ENCODE measurements around the gene ATP1B2.
A peak's percentile ranks its signal among the peaks of the same experiment; 100 is the strongest.

ATP1B2 gene

DNA sequence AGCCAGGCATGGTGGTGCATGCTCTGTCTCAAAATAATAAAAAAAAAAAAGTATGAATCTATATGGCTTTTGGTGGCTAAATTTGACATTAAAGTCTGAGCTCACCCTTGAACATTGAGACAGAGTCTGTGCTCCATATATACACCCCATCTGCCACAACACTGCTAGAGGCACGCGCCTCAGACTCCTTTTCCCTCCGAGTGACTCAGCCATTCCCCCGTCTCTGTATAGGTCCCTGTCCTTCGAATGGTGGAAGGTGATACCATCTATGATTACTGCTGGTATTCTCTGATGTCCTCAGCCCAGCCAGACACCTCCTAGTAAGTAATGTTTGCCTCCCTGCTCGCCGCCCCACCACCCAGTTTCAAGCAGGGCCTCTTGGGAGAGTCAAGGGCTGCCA is 49.8 kb downstream of the ATP1B2 start:
- peaks cover 7% of the 10 kb centered on the region for H3K36me3 ChIP-seq (ENCODE audit: control insufficient read depth, insufficient read depth, low read length)
- no peak overlapping the region for H3K4me3 ChIP-seq (ENCODE audit: insufficient read depth, low read depth, low read length)
- H3K9me3 ChIP-seq (ENCODE audit: control insufficient read depth, low read length): no peaks in the 10 kb centered on the region
- H3K27ac ChIP-seq (ENCODE audit: insufficient read depth, low read depth, low read length, poor library complexity, severe bottlenecking): no peak overlapping the region
- H3K27me3 ChIP-seq (ENCODE audit: control insufficient read depth, insufficient read depth, low read length, poor library complexity, severe bottlenecking): no peaks in the 10 kb centered on the region
- peaks cover 8% of the 10 kb centered on the region for H3K4me1 ChIP-seq (ENCODE audit: control insufficient read depth, insufficient read depth, low read length)
- WGBS, 2 experiments: 96 to 100% methylated on average over 7 of the region's 7 CpGs

DNA sequence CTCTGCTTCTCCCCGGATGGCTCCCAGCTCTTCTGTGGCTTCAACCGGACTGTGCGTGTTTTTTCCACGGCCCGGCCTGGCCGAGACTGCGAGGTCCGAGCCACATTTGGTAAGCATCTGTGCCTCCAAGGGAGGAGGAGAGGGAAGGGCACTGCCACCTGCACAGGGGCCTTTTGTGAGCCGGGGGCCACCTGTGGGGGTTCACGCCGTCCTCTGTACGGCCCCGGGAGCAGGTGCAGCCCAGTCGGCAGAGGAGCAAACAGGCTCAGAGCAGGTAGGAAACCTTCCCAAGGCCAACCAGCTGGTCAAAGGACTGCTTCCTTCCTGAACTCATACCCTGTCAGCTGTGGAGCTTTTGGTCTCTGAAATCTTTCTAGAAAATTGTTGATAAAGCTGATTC is 51.0 kb downstream of the ATP1B2 start:
- H3K4me1 ChIP-seq (ENCODE audit: control insufficient read depth, insufficient read depth, low read length): peaks cover 13% of the 10 kb centered on the region
- H3K36me3 ChIP-seq (ENCODE audit: control insufficient read depth, insufficient read depth, low read length): peaks cover 7% of the 10 kb centered on the region
- H3K9me3 ChIP-seq (ENCODE audit: control insufficient read depth, low read length): no peaks in the 10 kb centered on the region
- H3K4me3 ChIP-seq (ENCODE audit: insufficient read depth, low read depth, low read length): no peak overlapping the region
- H3K27me3 ChIP-seq (ENCODE audit: control insufficient read depth, insufficient read depth, low read length, poor library complexity, severe bottlenecking): peaks cover 7% of the 10 kb centered on the region
- H3K27ac ChIP-seq (ENCODE audit: insufficient read depth, low read depth, low read length, poor library complexity, severe bottlenecking): no peak overlapping the region
- 96% methylated on average over 14 of the region's 14 CpGs for WGBS, 2 experiments

- H3K36me3 ChIP-seq (ENCODE audit: control insufficient read depth, insufficient read depth, low read length): peaks cover 7% of the 10 kb centered on the region
- no peak overlapping the region for H3K4me3 ChIP-seq (ENCODE audit: insufficient read depth, low read depth, low read length)
- no peak overlapping the region for H3K27ac ChIP-seq (ENCODE audit: insufficient read depth, low read depth, low read length, poor library complexity, severe bottlenecking)
- 92 to 93% methylated on average over 13 of the region's 13 CpGs for WGBS, 2 experiments
- no peaks in the 10 kb centered on the region for H3K9me3 ChIP-seq (ENCODE audit: control insufficient read depth, low read length)
- peaks cover 22% of the 10 kb centered on the region for H3K4me1 ChIP-seq (ENCODE audit: control insufficient read depth, insufficient read depth, low read length)
- peaks cover 7% of the 10 kb centered on the region for H3K27me3 ChIP-seq (ENCODE audit: control insufficient read depth, insufficient read depth, low read length, poor library complexity, severe bottlenecking)
These were observed 52.0 kb downstream of the ATP1B2 start for GRCh38 chr17:7702776-7703175.

DNA sequence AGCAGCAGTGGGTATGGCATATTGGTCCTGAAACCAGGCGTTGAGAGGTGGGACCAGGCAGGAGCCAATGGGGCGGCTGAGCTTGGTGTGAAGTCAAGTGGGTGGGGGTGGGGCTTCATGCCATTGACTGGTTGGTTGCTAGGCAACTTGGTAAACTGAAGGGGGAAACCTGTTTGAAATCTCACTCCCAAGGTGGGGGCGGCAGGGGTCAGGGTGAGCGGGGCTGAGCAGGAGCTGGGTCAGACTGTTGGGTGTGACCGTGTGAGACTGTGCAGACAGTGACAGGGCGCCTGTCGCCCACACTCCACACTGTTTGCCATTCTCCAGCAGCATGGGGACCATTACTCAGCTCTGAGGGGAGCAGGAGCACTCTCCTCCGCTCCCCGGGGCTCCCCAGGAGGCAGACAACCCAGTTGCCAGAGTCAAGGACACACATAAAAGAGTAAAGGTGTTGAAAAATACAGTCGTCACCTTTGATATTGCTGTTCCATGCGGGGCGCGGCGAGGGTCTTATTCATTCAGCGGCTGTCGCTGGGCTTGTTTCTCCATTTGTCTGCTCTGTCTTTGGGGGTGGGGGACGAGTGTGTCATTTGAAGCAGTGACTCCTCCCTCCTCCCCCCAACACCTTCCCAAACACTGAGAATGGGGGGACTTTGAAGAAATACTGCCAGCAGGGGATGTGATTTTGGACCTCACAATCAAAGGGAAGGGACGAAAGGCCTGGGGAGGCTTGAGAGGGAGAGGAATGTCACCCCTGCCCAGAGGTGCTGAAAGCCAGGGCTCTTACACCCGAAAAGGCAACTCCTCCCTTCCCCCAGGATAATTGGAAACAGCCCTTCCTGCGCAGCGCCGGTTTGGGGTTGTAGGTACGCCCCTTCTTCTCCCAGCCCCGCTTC is 53.1 kb downstream of the ATP1B2 start:
- H3K27ac ChIP-seq (ENCODE audit: insufficient read depth, low read depth, low read length, poor library complexity, severe bottlenecking): peak overlapping the region; percentile 72
- 11 to 15% methylated on average over 24 of the region's 24 CpGs for WGBS, 2 experiments
- peaks cover 7% of the 10 kb centered on the region for H3K27me3 ChIP-seq (ENCODE audit: control insufficient read depth, insufficient read depth, low read length, poor library complexity, severe bottlenecking)
- H3K9me3 ChIP-seq (ENCODE audit: control insufficient read depth, low read length): no peaks in the 10 kb centered on the region
- H3K36me3 ChIP-seq (ENCODE audit: control insufficient read depth, insufficient read depth, low read length): peaks cover 13% of the 10 kb centered on the region
- peaks cover 25% of the 10 kb centered on the region for H3K4me1 ChIP-seq (ENCODE audit: control insufficient read depth, insufficient read depth, low read length)
- H3K4me3 ChIP-seq (ENCODE audit: insufficient read depth, low read depth, low read length): peak overlapping the region; percentile 72

- Histone ChIP-seq H3K27ac (ENCODE audit: insufficient read depth, low read depth, low read length, poor library complexity, severe bottlenecking) (no peak within 1 kb of the TSS), H3K4me3 (ENCODE audit: insufficient read depth, low read depth, low read length) (peak within 1 kb of the TSS; percentile 72), H3K4me1 (ENCODE audit: control insufficient read depth, insufficient read depth, low read length) (peaks cover 25% of the 10 kb centered on the region), H3K36me3 (ENCODE audit: control insufficient read depth, insufficient read depth, low read length) (peaks cover 13% of the 10 kb centered on the region), H3K27me3 (ENCODE audit: control insufficient read depth, insufficient read depth, low read length, poor library complexity, severe bottlenecking) (peaks cover 7% of the 10 kb centered on the region), H3K9me3 (ENCODE audit: control insufficient read depth, low read length) (no peaks in the 10 kb centered on the region)
- WGBS, 2 experiments: 1% methylated on average over 45 of the region's 45 CpGs
These were observed 54.0 kb downstream of the ATP1B2 start, which contains the start of gene EFNB3 for GRCh38 chr17:7704601-7705268. TSS of gene EFNB3 (plus strand) at chr17:7705202. CDS start at chr17:7705599, 397 bp downstream.

GRCh38 chr17:7705269-7706255 is 54.8 kb downstream of the ATP1B2 start:
- Histone ChIP-seq H3K4me3 (ENCODE audit: insufficient read depth, low read depth, low read length) (peak overlapping the region; percentile 72), H3K27ac (ENCODE audit: insufficient read depth, low read depth, low read length, poor library complexity, severe bottlenecking) (no peak overlapping the region), H3K36me3 (ENCODE audit: control insufficient read depth, insufficient read depth, low read length) (peaks cover 13% of the 10 kb centered on the region), H3K27me3 (ENCODE audit: control insufficient read depth, insufficient read depth, low read length, poor library complexity, severe bottlenecking) (peaks cover 7% of the 10 kb centered on the region), H3K4me1 (ENCODE audit: control insufficient read depth, insufficient read depth, low read length) (peaks cover 25% of the 10 kb centered on the region), H3K9me3 (ENCODE audit: control insufficient read depth, low read length) (no peaks in the 10 kb centered on the region)
- 2% methylated on average over 50 of the region's 50 CpGs for WGBS, 2 experiments

GRCh38 chr17:7706631-7707354 is 56.1 kb downstream of the ATP1B2 start:
- Histone ChIP-seq H3K36me3 (ENCODE audit: control insufficient read depth, insufficient read depth, low read length) (peaks cover 13% of the 10 kb centered on the region), H3K27ac (ENCODE audit: insufficient read depth, low read depth, low read length, poor library complexity, severe bottlenecking) (no peak overlapping the region), H3K4me1 (ENCODE audit: control insufficient read depth, insufficient read depth, low read length) (peaks cover 34% of the 10 kb centered on the region), H3K4me3 (ENCODE audit: insufficient read depth, low read depth, low read length) (peak overlapping the region; percentile 72), H3K27me3 (ENCODE audit: control insufficient read depth, insufficient read depth, low read length, poor library complexity, severe bottlenecking) (peaks cover 7% of the 10 kb centered on the region), H3K9me3 (ENCODE audit: control insufficient read depth, low read length) (no peaks in the 10 kb centered on the region)
- 84 to 85% methylated on average over 2 of the region's 3 CpGs for WGBS, 2 experiments

All from ectodermal cell (in vitro differentiated cells).